ENCODE data around the gene ANKFN1.

The ANKFN1 gene

DNA sequence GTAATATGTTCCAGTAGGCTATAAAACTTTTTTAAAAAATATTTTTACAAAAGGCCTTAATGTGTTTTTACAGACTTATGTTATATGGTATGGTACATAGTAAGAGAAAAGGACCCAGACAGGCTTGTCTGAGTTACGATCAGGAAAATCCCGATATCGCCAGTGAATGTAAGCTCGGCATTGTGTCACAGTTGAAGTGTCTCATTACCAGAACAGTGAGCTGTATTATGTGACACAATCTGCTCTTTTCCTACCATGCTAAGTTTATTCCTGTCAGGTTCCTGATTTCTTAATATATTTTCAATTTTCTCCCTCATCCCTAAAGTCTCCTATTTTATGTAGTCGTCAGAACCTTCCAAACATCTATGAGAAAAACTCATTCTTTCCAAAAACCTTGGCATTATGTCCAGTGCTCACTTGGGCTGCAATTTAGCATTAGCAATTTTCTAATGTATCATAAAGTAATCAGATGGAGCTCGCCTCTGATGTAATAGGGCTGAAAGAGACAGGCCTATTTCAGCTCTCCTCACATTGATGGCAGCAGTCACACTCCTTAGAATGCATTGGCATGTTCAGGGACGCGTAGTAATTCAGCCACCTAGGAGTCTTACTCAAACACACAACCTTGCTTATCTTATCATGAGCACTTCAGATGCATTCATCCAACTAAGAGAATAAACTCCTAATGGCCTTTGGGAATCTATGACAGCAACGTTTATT is 292.6 kb downstream of the ANKFN1 start:
- no peak for DNase-seq

GRCh38 chr17:56447171-56447570 is 293.9 kb downstream of the ANKFN1 start:
- no peak for DNase-seq

DNA sequence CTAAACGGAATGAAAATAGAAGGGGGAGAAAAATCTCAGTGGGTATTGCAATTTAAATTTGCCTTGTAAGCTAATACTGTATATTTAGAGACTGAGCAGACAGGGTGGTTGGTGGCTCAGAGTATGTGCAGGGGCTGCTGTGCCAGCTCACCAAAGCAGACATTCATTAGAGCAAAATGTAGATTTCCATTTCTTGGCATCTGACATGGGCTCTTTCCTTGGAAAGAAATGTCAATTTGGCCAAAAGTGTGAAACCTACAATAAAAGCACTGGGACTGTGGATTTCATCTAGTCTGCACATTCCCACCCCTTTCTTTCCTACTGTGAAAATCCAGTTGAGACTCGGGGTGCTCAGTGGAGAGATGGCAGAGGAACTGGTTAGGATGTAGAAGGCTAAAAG is 295.1 kb downstream of the ANKFN1 start:
- no peak for DNase-seq

DNA sequence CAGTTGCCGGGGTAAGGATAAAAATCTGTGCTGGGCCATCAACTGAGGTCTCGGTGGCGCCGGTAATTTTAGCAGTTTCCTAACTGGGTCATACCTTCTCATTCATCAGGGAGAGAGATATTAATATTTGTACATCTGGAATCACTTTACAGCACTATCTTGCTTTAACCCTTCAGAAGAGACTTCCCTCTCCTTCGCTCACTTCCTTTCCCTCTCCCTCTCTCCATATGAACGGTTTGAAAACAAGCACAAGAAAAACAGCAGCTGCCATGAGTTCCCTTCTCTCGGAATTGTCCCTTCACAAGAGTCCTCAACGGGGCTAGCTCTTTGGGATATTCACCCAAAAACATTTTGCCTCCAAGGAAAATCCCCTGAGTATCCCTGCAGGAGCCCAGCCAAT is 295.9 kb downstream of the ANKFN1 start:
- no peak for DNase-seq

DNA sequence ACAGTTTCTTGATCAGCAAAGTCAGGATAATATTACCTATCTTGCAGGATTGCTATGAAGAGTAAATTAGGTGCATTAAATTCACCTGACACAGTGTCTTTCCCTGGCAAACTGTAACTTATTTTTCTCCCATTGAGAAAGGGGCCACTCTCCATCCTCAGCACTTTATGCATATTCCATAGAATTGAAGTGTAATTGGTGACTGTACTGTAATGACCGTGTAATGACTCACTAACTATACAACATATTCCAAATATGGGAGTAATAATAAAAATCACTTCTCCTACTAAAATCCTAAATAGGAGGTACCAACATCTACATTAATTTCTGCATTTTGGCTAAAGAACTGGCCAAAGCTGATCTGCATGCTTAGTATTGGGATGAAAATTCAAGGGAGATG is 298.4 kb downstream of the ANKFN1 start:
- no peak for DNase-seq

DNA sequence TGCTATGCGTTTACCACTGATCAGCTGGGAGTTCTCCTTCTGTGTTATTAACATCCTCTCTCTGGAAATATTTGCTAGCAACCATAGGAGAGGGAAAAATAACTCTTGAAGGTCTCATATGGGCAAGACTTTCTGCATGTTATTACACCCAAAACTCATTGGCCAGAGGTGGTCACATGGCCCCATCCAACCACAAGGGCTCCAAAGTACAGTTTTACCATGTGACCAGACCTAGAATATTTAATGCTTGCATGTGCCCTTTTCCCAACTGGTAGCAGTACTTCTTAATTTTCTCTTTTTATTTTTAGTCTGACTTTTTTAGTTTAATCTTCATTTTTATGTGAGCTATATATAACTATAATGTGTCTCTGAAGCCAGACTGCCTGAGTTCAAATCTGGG is 299.2 kb downstream of the ANKFN1 start:
- no peak for DNase-seq

GRCh38 chr17:56457501-56457900 is 304.2 kb downstream of the ANKFN1 start:
- no peak for DNase-seq

- DNase-seq, result no peak
These were observed 312.6 kb downstream of the ANKFN1 start for GRCh38 chr17:56465886-56466285.

DNA sequence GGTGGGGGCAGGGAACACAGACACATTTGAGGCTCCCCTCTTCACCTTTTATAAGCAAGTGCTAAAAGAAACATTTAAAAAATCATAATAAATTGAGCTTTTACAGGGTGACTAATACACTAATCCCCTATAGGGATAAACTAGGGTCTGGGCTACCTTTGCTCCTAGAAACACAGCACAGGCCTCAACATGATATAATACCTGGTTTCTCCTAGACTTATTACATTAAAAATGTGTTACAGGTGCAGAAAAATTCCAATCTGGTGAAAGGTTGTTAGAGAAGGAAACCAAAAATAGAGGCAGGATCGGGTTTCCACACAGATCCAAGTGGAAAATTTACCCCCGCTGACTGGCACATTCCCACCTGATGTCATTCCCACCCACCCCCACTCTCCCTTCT is 315.6 kb downstream of the ANKFN1 start:
- DNase-seq, result no peak

- no peak for DNase-seq
These were observed 318.4 kb downstream of the ANKFN1 start for GRCh38 chr17:56471696-56472095.

- DNase-seq, result no peak
These were observed 321.8 kb downstream of the ANKFN1 start for GRCh38 chr17:56475116-56475515.

DNA sequence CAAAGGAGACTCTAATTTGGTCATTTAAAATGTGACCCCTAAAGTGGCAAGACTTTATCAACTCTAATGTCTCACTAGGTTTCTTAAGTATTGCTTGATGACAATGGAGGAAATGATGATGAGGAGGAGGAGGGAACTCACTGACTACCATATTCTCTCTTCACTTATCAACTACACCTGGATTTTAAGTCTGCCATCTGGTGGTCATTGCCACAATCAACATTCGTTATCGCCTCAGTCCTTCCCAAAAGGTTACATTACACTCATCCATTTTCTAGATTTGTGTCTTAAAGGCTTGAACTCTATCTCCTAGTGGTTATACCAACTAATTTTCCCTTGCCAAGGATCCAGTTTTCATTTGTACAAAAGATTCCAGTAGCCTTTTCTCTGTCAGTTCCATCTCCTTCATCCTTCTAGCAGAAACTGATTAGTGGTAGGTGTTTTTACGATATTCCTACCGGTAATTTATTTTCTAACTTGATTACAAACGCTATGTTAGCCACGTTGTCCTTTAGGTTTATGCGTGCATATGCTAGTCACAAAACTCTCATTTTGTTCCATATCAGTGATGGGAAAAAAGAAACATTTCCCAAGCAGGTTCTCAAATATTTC is 325.7 kb downstream of the ANKFN1 start:
- no peak for DNase-seq

- DNase-seq, result no peak
These were observed 327.2 kb downstream of the ANKFN1 start for GRCh38 chr17:56480501-56480900.

GRCh38 chr17:56481659-56482058 is 328.4 kb downstream of the ANKFN1 start:
- DNase-seq, result no peak

DNA sequence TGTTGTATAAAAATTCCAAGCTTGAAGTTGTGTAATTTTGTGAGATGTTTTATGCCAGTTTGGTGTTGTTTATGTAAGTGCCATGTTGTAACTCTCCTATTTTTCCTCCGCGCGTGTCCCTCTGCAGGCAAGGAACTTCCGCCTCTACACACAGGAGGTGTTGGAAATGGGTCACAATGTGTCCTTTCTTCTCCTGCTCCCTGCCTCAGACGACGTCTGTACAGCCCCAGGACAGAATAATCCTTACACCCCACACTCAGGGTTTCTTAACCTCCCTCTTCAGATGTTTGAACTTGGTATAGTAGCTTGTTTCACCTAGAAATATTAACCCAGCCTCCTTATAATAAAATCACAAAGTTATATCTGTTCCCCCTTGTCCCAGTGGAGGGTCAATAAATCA is 329.0 kb downstream of the ANKFN1 start:
- DNase-seq, result no peak

DNA sequence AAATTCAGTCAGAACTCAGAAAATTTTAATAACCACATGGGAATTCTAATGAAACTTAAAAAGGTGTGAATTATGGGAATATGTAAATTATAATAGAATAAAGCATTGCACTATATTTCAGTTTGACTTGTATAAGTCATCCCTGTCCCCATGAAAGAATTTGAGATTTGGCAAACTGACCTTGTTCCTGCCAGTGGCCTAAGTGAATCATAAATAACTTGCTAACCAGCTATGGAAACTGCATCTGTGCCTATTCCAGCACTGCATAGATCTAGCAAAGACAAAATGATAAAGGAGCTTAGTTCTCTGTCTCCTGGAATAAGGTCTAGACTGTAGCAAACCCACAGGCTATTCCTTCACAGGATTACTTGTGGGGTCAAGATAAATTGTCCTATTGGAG is 333.5 kb downstream of the ANKFN1 start:
- DNase-seq, result no peak

- no peak for DNase-seq
These were observed 335.5 kb downstream of the ANKFN1 start for GRCh38 chr17:56488800-56489199.

DNA sequence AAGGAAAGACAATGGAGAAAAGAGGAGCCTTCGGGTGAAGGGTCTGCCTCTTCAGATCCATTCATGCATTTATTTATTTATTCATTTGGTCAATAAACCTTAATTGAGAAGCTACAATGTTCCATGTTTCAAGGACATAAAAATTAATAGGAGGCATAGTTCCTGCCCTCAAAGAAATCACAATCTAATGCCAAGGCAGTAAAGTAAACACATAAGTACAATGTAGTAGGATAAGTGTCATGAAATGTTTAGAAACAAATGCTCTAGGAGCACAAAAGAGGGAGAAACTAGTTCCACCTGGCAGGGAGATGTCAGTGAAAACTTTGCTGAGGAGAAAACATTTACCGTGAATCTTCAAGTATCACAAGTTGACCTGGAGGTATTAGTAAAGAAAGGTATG is 336.7 kb downstream of the ANKFN1 start:
- no peak for DNase-seq

- DNase-seq, result no peak
These were observed 342.3 kb downstream of the ANKFN1 start for GRCh38 chr17:56495556-56495955.

DNA sequence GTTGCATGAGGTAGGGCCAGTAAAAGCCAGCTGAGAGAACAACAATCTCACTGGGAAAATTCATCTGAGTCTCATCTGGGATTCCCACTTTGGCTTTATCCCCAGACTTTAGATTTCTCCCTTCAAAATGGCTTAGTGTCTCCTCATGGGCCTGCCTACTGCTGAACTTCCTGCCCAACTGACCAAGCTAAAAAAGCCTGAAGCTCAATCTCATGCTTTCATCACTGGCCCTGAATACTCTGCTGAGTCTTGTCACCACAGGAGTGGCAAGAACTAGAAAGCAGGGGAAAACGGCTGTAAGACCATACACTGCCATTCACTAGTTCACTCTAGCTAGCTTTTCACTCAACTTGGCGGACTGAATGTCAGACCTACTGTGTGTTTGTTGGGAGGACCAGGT is 343.9 kb downstream of the ANKFN1 start:
- no peak for DNase-seq

DNA sequence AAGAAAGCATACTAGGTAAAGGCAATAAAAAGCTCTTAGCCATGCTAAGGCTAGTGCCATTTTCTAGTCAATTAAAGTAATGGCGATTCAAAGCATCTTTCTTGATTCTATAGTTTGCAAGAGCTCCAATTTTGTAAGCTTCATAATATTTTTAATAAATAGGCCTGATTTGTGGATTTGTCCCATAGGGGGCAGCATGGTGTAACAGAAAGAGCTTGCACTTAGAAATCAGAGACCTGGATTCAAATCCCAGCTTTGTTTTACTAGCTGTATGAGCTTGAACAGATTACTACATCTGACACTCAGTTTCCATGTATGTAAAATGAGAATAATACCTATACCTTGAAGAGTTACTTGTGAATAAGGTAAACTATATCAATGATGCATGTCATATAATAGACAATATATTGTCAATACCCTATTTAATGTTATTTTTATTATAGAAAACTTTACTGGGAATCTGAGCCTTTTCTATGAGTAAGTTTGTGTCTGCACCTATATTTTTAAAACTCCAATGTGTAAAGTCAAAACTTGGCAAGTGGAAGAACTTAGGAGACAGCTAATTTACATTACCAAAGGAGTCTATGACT is 346.6 kb downstream of the ANKFN1 start:
- no peak for DNase-seq

- DNase-seq, result no peak
These were observed 348.9 kb downstream of the ANKFN1 start for GRCh38 chr17:56502120-56502654.

- DNase-seq, result no peak
These were observed 352.0 kb downstream of the ANKFN1 start for GRCh38 chr17:56505154-56505756.

DNA sequence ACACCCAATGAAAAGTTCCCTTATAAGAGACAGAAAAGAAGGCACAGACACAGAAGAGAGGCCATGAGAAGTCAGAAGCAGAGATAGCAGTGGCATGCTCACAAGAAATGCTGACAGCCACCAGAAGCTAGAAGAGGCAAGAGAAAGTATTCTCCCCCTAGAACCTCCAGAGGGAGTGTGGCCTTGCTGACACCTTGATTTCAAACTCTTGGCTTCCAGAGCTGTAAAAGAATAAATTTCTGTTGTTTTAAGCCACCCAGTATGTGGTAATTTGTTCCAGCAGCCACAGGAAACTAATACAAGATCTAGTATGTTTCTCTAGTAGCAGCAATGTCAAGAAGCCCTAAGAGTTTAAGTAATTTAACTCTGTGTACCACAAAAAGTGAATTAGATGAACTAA is 353.1 kb downstream of the ANKFN1 start:
- no peak for DNase-seq

Measured in C1 segment of cervical spinal cord (tissue), 14 donors.